CD1c-positive myeloid dendritic cell (primary cell): ENCODE data around the gene TMEM100.
"Not testable (repeated sequence)": the region's sequence is repeated elsewhere in the genome, so short reads cannot be mapped to it uniquely, and the experiment has no call there.

ENCODE experiments used
- DNase-seq: peaks from one replicate; pipeline ENCODE4 v3.0.0-alpha.2; 2016; ENCODE audit errors: extremely low spot score

Gene TMEM100

GRCh38 chr17:55687037-55687436, 35.6 kb downstream of the TMEM100 start:
- no peak for DNase-seq

- no peak for DNase-seq
Measured at GRCh38 chr17:55683550-55684315, 38.9 kb downstream of the TMEM100 start.

DNA sequence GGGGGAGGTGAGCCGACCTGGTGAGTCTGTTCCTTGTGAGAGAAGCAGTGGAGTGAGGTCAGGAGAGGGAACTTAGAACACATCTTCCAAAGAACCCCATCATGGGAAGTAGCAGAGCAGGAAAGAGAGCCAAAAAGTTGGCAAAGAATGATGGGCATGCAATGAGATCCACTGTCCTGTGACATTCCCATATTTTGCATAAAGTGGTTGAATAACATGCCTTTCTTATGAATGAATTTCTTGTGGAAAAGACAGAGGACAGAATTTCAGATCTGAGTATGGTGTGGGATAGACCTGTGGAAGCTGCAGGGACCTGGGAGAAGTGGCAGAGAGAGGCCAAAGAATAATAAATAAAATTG, 41.3 kb downstream of the TMEM100 start:
- DNase-seq, result no peak

DNA sequence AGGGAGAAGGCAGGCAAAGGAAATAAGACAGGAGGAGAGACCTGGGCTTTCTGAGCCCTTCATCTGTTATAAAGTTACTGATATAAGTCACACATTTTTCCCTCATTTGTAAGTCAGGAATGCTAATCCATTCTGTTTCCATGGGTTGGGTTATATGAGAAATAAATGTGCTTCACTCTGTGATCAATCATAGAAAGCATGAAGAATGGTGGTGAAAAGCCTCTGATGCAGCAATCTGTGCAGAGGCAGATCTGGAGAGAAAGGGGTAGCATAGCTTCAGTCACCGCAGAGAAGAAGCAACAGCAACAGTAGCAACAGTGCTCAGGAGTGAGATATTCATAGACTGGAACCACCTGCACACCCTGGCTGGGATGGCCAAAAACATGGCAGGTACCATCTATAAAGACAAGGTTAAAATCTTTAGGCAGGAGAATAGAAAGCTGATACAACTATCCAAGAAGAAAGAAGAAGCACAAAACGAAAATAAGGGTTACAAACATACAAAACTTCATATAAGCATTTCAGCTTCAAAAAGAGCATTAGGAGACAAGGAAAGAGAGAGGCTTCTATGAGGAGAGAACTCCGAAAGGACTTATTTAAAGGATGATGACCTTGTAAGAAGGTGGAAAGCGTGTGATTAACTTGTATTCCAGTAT, 41.9 kb downstream of the TMEM100 start:
- DNase-seq, result no peak

DNA sequence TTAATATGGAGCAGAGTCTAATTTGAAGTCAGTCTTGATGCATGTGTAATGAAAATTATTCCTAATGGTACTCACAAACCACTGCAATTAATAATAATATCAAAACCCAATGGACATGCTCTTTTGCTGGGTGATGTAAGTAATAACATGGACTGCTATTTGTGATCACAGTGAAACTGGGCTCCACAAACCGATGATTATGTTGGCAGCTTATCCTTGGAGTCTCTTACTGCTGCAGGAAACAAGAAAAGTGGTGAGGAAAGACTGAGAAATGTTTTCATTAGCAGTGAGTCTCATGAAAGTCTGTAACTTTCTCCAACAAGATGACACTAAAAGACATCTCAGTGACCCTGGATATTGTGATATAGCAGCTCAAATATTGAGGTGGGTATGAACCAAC, 45.2 kb downstream of the TMEM100 start:
- DNase-seq, result no peak

GRCh38 chr17:55676274-55676673, 46.4 kb downstream of the TMEM100 start:
- DNase-seq, result no peak

DNA sequence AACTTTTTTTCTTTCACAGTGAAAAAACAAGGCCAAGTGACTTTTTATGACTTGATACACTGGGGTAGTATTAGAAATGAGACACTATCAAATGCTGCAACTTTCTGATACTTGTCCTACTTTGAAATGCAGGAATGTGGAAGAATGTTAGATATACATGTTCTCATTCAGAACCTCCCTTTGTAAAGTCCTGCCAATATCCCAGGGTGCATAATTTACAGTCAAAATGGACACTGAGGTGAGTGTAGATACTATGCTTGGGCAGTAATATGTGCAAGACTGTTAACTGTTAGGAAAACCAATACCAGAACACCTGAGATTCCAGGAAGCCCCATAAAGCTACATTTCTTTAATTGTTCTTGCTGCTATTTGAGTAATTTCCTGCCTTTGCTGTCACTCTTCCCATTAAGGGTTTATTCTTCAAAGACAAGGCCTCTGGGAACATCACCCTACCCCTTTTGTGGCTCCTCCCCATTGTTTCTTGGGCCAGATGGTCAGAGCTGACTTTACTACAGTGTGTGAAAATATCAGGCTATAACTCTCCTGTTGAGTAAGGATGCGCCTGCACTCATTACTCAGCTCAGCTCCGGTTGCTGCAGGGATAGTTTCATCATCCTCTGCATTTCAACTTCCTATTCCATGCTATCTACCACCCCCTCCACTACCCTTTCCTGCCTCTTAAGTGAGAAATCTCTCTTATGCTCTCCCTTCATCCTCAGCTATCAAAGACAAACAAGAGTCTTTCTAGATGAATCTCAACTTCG, 48.7 kb downstream of the TMEM100 start:
- DNase-seq, result peak; percentile 67

GRCh38 chr17:55672585-55673501, 49.8 kb downstream of the TMEM100 start:
- DNase-seq, result peak; percentile 41

GRCh38 chr17:55672010-55672409, 50.7 kb downstream of the TMEM100 start:
- DNase-seq, result not testable (repeated sequence)
